HepG2 (cell line): ENCODE data around the gene GRHL1. TPM values are rescaled to one million over a fixed set of nuclear protein-coding genes. Genes with fewer than 3 reads are reported as not detected.

Experiments used
- ARID5B ChIP-seq: IDR thresholded peaks from 2 replicates; pipeline ENCODE4 v1.4.0; 2020; ENCODE audit warnings: mild to moderate bottlenecking, missing genetic modification reagents
- BCLAF1 ChIP-seq: fragments of 450-650 bp; IDR thresholded peaks from 2 replicates; pipeline ENCODE4 v1.6.1; 2017; ENCODE audit warnings: mild to moderate bottlenecking
- CBX1 ChIP-seq: IDR thresholded peaks from one replicate; pipeline ENCODE4 v1.6.1; 2016; ENCODE audit warnings: antibody characterized with exemption, low read depth
- EZH2 ChIP-seq: conservative IDR thresholded peaks from 2 replicates; pipeline ENCODE4 v1.6.1; 2012; ENCODE audit warnings: mild to moderate bottlenecking, low read depth, low read length, moderate library complexity
- FOXA1 ChIP-seq, 2 experiments: fragments of 450-650 bp in 1 of 2; sonication (generic) in 1 of 2; formaldehyde crosslinking in 1 of 2; IDR thresholded peaks; 2 replicates each; pipeline versions ENCODE4 v1.4.0 to v1.6.1; 2016 to 2020; ENCODE audit warnings: missing genetic modification reagents in 1 of 2
- KDM5A ChIP-seq: fragments of 200-600 bp; sonication (generic); IDR thresholded peaks from 2 replicates; pipeline ENCODE4 v1.7.0; 2018; ENCODE audit warnings: antibody characterized with exemption, mild to moderate bottlenecking, low read length, borderline replicate concordance
- LRRFIP1 ChIP-seq: sonication (generic); formaldehyde crosslinking; conservative IDR thresholded peaks from 2 replicates; pipeline ENCODE4 v1.4.0; 2020; ENCODE audit warnings: missing genetic modification reagents
- POGZ ChIP-seq: sonication (generic); formaldehyde crosslinking; IDR thresholded peaks from 2 replicates; pipeline ENCODE4 v1.4.0; 2020; ENCODE audit warnings: mild to moderate bottlenecking, missing genetic modification reagents
- RFX1 ChIP-seq: fragments of 450-650 bp; IDR thresholded peaks from 2 replicates; pipeline ENCODE4 v1.6.1; 2017
- SAP130 ChIP-seq: IDR thresholded peaks from 2 replicates; pipeline ENCODE4 v1.6.1; 2016; ENCODE audit warnings: low read depth
- TEAD3 ChIP-seq: optimal IDR thresholded peaks from 2 replicates; pipeline ENCODE3; 2016; ENCODE audit warnings: borderline replicate concordance
- TFDP1 ChIP-seq: IDR thresholded peaks from 2 replicates; pipeline ENCODE4 v1.6.1; 2016; ENCODE audit warnings: missing compliant biosample characterization, missing genetic modification reagents, borderline replicate concordance
- ZBTB20 ChIP-seq: sonication (generic); formaldehyde crosslinking; IDR thresholded peaks from 2 replicates; pipeline ENCODE4 v1.8.1; 2023; ENCODE audit warnings: missing genetic modification reagents, low read depth, mild to moderate bottlenecking, borderline replicate concordance
- ZNF251 ChIP-seq: sonication (generic); formaldehyde crosslinking; IDR thresholded peaks from 2 replicates; pipeline ENCODE4 v1.9.0; 2021; ENCODE audit warnings: mild to moderate bottlenecking, missing genetic modification reagents
- ZNF354B ChIP-seq: sonication (generic); formaldehyde crosslinking; IDR thresholded peaks from 2 replicates; pipeline ENCODE4 v1.8.0; 2022; ENCODE audit warnings: mild to moderate bottlenecking, missing genetic modification reagents
- ZNF547 ChIP-seq: sonication (generic); formaldehyde crosslinking; IDR thresholded peaks from 2 replicates; pipeline ENCODE4 v1.5.1; 2020; ENCODE audit warnings: mild to moderate bottlenecking, missing genetic modification reagents
- ZNF614 ChIP-seq: IDR thresholded peaks from 2 replicates; pipeline ENCODE4 v1.6.1; 2018; ENCODE audit warnings: missing biosample characterization, missing genetic modification reagents, inconsistent platforms, borderline replicate concordance
- ZSCAN31 ChIP-seq: sonication (generic); formaldehyde crosslinking; IDR thresholded peaks from 2 replicates; pipeline ENCODE4 v1.5.0; 2020; ENCODE audit warnings: low read depth, mild to moderate bottlenecking, missing genetic modification reagents
- ZUFSP ChIP-seq: sonication (generic); formaldehyde crosslinking; IDR thresholded peaks from 2 replicates; pipeline ENCODE4 v1.9.0; 2021; ENCODE audit warnings: missing genetic modification reagents, mild to moderate bottlenecking, borderline replicate concordance
- polyA plus RNA-seq, 8 experiments: library from polyadenylated mRNA; depleted of rRNA in 3 of 8; stranded (reverse) in 7 of 8; unstranded in 1 of 8; fragments of >200 nt; fragmentation: Illumina TruSeq in 4 of 8; extraction: Trizol in 4 of 8; gene quantifications; 2 replicates each; pipeline versions ENCODE4 v1.2.1 to v1.2.3, GENCODE V29; 2011 to 2016; ENCODE audit warnings: low read depth in 4 of 8, missing spikeins in 1 of 8, mixed read lengths in 1 of 8; ENCODE audit not compliant: insufficient read depth in 1 of 8
- total RNA-seq, 5 experiments: library from RNA; depleted of rRNA; stranded (reverse); fragments of >200 nt; fragmentation: Illumina TruSeq; extraction: Trizol; gene quantifications; 2 replicates each; pipeline ENCODE4 v1.2.3, GENCODE V29; 2016; ENCODE audit warnings: low read depth in 1 of 5

Gene GRHL1
- total and polyA plus RNA-seq, 2 of the 13 experiments (the other 11 are each of a cell fraction or from before 2014, with no cell fraction given), result 9.3 to 12.0 TPM

GRCh38 chr2:9946818-9947217 is 4.7 kb upstream of the GRHL1 start (continued):
- TF ChIP-seq ZNF547 (CRISPR knock-in tag) (no peak), ZUFSP (no peak), ARID5B (CRISPR knock-in tag) (peak; percentile 39; the same call in 1 of the 2 replicates), TEAD3 (CRISPR knock-in tag) (peak; percentile 98), RFX1 (no peak), ZBTB20 (CRISPR knock-in tag) (no peak), TFDP1 (no peak), BCLAF1 (no peak), LRRFIP1 (CRISPR knock-in tag) (no peak), ZNF614 (CRISPR knock-in tag) (no peak), CBX1 (no peak), ZNF251 (CRISPR knock-in tag) (no peak), KDM5A (no peak), SAP130 (CRISPR knock-in tag) (peak; percentile 33; the same call in 1 of the 2 replicates), ZNF354B (CRISPR knock-in tag) (no peak), ZSCAN31 (CRISPR knock-in tag) (no peak), FOXA1 (IDR thresholded peaks at IDR 0.05) (peak; percentile 4; the same call in 1 of the 2 replicates), FOXA1 (CRISPR knock-in tag; IDR thresholded peaks at IDR 0.05) (no peak), POGZ (CRISPR knock-in tag) (peak; percentile 81), EZH2 (no peak)
